ENCODE results near the gene ANKRD16. TPM values are rescaled to one million over a fixed set of nuclear protein-coding genes. Genes with fewer than 3 reads are reported as not detected.

The ANKRD16 gene
- polyA plus RNA-seq, 3 donors, result 3.3 to 4.8 (median 4.6) TPM

DNA sequence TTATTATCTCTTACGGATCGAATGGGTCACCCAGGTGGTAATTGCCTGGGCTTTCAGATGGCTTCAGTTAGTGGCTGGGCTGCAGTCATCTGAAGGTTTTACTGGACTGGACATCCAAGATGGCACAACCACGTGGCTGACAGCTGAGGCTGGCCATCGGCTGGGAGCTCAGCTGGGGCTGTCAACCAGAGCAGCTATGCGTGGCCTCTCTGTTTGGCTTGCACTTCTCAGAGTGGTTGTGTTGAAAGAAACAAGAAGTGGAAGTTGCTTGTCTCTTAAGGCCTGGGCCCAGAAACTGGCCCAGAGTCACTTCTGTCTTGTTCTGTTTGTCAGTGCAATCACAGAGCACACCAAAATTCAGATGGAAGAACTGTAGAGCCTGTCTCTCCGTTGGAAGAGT lies 70.8 kb downstream of the ANKRD16 start:
- 80 to 89% (median 87%) methylated on average over 6 of the region's 6 CpGs for WGBS, 3 donors
- H3K27ac ChIP-seq (ENCODE audit: low read depth, low read length), result no peak overlapping the region

DNA sequence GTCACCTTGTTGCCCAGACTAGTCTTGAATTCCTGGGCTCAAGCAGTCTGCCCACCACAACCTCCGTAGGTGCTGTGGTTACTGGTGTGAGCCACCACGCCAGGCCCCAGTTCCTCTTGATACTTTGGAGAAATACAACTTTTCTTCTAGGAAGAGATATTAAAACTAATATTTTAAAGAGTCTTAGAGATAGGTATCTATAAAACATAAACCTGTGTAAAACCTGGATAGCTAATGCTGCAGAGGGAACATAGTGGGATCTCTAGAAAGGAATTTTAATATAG lies 71.7 kb downstream of the ANKRD16 start:
- WGBS, 3 donors, result 73 to 86% (median 80%) methylated on average over 2 of the region's 2 CpGs
- no peak overlapping the region for H3K27ac ChIP-seq (ENCODE audit: low read depth, low read length)

DNA sequence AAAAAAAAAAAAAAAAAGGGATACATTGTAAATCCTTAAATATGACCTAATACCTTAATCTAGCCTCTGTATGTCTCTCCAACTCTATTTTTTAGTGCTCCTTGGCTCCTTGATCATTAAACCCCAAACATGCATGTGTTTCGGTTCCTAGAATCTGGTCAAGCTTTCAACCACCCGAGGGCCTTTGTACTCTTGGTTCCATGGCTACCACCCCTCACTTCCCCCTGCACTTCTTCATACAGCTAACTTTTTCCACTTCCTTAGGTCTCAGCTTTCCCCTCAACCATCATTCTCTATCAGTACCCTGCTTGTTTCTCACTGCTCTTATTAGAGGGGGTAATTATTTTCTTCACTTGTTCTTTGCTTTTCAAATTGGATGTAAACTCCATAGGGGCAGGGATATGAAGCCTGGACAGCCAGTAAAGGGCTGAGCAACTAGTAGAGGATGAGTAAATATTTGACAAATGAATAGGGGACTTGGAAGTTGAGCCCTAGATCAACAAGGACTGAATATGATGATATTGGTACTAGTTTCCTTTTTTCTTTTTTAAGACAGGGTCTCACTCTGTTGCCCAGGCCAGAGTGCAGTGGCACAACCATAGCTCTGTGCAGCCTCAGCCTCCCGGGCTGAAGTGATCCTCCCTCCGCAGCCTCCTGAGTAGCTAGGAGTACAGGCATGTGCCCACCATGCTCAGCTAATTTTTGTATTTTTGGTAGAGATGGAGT lies 72.2 kb downstream of the ANKRD16 start:
- no peak overlapping the region for H3K27ac ChIP-seq (ENCODE audit: low read depth, low read length)
- 88 to 95% (median 89%) methylated on average over 4 of the region's 4 CpGs for WGBS, 3 donors

DNA sequence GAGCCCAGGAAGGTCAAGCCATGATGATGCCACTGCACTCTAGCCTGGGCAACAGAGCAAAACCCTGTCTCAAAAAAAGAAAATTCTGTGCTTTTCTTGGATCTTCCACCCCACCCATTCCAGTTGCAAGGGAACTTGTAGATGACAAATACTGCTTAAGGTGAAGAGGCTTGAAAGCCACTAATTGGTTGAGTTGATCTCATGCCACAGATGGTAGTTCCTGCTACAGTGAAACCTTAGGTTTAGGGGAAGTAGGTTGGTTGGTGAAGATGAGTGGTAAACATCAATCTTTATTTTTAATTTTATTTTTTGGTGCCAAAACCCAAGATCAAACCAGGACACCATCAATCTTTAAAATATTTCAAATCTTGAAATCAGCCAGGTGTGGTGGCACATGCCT lies 73.5 kb downstream of the ANKRD16 start:
- H3K27ac ChIP-seq (ENCODE audit: low read depth, low read length), result no peak overlapping the region

DNA sequence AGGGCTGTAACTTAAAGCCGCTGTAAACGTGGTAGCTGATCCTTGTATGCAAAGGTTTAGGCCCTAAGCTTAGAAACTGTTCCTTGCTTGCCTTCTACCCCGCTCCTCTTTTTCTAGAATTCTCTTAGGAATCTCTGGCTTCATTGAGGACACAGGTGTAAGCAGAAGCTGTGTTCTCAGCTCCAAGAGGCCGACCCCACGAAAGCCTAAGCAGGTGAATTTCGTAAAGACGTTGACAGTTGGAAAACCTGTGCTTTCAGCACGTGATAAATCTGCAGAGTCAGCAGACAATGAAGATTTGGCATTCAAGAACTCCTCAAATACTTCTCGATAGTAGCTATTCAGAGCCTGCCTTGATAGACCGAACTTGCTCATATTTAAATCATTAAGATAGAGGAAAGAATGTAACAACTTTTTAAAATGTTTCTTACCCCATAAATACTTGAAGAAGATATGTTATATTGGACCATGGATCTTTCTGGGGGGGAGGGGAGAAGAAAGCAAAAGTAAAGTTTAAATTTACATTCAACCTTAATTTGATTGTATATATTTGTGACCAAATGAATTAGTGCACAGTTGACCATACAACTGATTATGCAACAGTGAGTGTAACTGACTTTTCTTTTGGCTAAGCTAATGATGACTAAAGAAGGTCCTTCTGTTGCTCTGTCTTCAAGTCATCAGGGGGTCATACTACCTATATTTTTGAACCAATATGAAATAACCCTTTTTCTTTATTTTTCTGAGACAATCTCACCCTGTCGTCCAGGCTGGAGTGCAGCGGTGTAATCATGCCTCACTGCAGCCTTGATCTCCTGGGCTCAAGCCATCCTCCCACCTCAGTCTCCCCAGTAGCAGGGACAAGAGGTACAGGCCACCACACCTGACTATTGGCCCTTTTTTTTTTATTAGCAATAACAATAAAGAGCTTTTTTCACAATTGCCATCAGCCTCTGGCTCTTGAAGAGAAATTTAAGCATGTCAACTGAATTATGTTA lies 75.3 kb downstream of the ANKRD16 start:
- peak overlapping the region; percentile 65 for H3K27ac ChIP-seq (ENCODE audit: low read depth, low read length)
- WGBS, 3 donors, result 21 to 25% (median 23%) methylated on average over 11 to 12 of the region's 12 CpGs

DNA sequence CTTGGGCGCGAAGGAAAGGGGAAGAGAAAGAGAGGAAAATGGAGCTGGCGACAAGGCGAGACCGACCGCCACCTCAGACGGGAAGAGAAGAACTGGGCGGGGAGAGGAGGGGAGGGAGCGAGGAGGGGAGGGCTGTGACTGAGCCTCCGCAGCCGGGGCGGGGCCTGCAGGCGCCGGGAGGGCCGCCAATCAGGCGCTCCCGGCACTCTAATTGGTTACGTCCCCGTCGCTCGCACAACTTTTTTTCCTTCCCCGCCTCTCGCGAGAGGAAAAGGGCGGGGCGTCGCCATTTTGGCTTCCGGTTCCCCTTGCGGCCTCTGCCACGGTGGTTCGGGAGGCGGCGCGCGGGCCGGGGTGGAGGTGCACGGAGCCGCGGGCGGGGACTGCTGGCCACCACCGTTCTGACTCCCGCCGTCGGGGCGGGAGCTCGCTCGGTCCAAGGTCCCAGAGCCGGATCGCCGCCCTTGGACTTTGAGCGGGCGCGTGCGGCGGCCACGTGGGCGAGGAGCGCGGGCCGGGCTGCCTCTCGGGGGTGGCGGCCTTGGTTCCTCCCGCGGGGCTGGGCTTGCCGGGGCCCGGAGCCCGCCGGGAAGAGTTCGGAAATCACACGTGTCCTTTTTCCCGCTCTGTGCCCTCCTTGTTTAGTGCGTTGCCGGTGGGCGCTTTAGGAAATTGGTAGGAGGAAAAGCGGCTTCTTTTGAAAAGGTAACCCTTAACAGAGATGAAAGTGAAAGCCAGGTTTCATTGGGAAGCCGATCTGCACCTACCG lies 76.2 kb downstream of the ANKRD16 start, which contains the start of gene GDI2:
TSS of gene GDI2 (minus strand) at position 94 of the 769 bp plus-strand sequence. CDS start 176 bp downstream, outside the sequence.
- H3K27ac ChIP-seq (ENCODE audit: low read depth, low read length), result peak within 1 kb of the TSS; percentile 88
- 0 to 1% (median 1%) methylated on average over 67 to 77 of the region's 77 CpGs for WGBS, 3 donors

DNA sequence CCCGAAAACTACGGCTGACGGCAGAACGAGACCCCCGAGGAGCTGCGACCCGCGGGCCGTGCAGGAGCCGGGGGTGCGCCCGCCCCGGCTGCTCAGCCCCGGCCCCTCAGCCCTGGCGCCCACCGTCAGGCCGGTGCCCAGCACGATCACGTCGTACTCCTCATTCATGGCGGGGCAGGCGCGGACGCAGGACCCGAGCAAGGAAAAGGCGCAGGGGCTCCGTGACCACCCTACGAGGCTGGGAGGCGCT lies 76.7 kb downstream of the ANKRD16 start:
- WGBS, 3 donors, result 0 to 1% (median 0%) methylated on average over 22 to 29 of the region's 29 CpGs
- peak overlapping the region; percentile 88 for H3K27ac ChIP-seq (ENCODE audit: low read depth, low read length)

DNA sequence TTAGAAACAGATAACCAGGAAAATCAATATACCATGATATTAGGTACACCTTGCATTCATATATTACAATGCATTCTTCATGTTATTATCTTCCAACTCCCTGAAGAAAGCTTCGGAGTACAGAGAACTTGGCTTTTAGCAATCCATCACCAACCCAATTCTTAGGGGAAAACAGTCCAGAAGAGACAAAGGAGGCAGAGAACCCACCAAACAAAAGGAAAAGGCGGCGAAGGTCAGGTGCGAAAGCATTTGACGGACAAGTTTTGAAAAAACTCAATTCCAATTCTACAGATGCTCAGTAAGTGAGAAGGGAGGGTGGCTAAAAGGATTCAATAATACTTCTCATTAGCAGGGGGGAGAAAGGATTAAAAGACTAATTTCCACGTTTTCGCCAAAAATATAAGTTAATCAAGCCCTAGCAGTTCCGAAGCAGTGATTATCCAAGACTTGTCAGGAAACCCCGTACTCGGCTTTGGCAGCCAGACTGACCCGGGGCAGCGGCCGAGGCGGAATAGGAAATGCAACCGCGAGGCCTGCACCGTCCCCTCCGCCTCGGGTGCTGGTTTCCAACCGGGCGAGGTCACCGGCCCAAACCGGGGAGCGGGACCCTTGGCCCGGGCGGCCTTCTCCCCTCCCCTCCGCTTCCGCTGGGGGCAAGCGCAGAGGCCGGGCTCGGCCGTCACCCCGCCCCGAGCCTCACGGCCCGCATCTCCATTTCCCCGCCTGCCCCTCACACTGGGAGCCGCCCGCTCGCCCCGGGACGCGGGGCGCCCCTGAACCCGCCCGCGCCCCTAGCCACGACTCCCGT lies 77.2 kb downstream of the ANKRD16 start:
- 0 to 1% (median 0%) methylated on average over 37 to 49 of the region's 49 CpGs for WGBS, 3 donors
- H3K27ac ChIP-seq (ENCODE audit: low read depth, low read length), result peak overlapping the region; percentile 88

Other genes with a start within 250 kb of the ANKRD16 start
- gene ASB13, start 223.3 kb downstream of the ANKRD16 start, polyA plus RNA-seq, result 10 to 100 TPM; 11.9 to 40.9 (median 13.5) TPM
- 10 to 100 TPM in 1 of 3 donors, 1 to 10 TPM in 2; 8.0 to 13.9 (median 8.0) TPM for gene TASOR2, start 205.1 kb downstream of the ANKRD16 start, polyA plus RNA-seq
- 100 to 1,000 TPM; 123 to 141 (median 140) TPM for gene GDI2, start 76.5 kb downstream of the ANKRD16 start, polyA plus RNA-seq
- 10 to 100 TPM; 24.0 to 73.7 (median 46.3) TPM for gene FBH1, start 350 bp upstream of the ANKRD16 start, polyA plus RNA-seq
- gene IL15RA, start 87.7 kb upstream of the ANKRD16 start, polyA plus RNA-seq, result 10 to 100 TPM; 19.8 to 29.6 (median 23.2) TPM
- gene IL2RA, start 172.5 kb upstream of the ANKRD16 start, polyA plus RNA-seq, result 1 to 10 TPM in 1 of 3 donors, under 1 TPM in 2; 0.62 to 2.4 (median 0.68) TPM
- 10 to 100 TPM; 36.9 to 93.6 (median 79.5) TPM for gene RBM17, start 199.1 kb upstream of the ANKRD16 start, polyA plus RNA-seq

Data from adipose tissue (tissue), 3 donors.